ENCODE results near the gene ALDH1A3. TPM values are rescaled to one million over a fixed set of nuclear protein-coding genes. Genes with fewer than 3 reads are reported as not detected.
A peak's percentile ranks its signal among the peaks of the same experiment; 100 is the strongest.

The ALDH1A3 gene
- total RNA-seq, 1 experiment from 2014 or later = 248 TPM

- H3K27me3 ChIP-seq (ENCODE audit: insufficient read depth, low read length) = no peaks in the 10 kb centered on the region
- peak; percentile 77 for ATAC-seq
- H3K4me3 ChIP-seq (replicated peaks in 1 of 2; ENCODE audit: low read depth in 1 of 2, low read length in 2 of 2) = no peak overlapping the region
- no peak overlapping the region for H3K4me2 ChIP-seq (ENCODE audit: low read length)
- RAD21 ChIA-PET (ENCODE audit: low non-redundant PET in 1 of 2, low total read pairs in 2 of 2, uncharacterized antibody in 2 of 2, unreplicated experiment in 2 of 2) = no interaction called here
- no peaks in the 10 kb centered on the region for H3K9me2 ChIP-seq (ENCODE audit: insufficient read depth)
- DNase-seq (ENCODE audit: low read depth, low spot score) = no peak
- BruUV-seq (replicated peaks) = no TSS peak
- H3K36me3 ChIP-seq (ENCODE audit: control insufficient read depth in 1 of 2, insufficient read depth in 2 of 2, low read length in 2 of 2) = peaks cover 0 to 20% of the 10 kb centered on the region in 2 experiments; a peak in 2 of 4 replicates
- no peaks in the 10 kb centered on the region for H4K20me1 ChIP-seq (ENCODE audit: insufficient read depth)
- POLR2A ChIA-PET = no interaction called here
- H3K9me3 ChIP-seq (ENCODE audit: control insufficient read depth in 1 of 2, insufficient read depth in 1 of 2, low read depth in 1 of 2, low read length in 2 of 2) = no peaks in the 10 kb centered on the region
- no peak overlapping the region for H3K9ac ChIP-seq (ENCODE audit: low read length)
- no peak overlapping the region for H2AFZ ChIP-seq (ENCODE audit: low read depth, low read length, poor library complexity, severe bottlenecking)
- intact Hi-C loops (cut with micrococcal nuclease) = no loop called here
- TF ChIP-seq EZH2phosphoT487 (IDR thresholded peaks at IDR 0.05; ENCODE audit: borderline replicate concordance) = no peak
- TF ChIP-seq, protein P1, sequence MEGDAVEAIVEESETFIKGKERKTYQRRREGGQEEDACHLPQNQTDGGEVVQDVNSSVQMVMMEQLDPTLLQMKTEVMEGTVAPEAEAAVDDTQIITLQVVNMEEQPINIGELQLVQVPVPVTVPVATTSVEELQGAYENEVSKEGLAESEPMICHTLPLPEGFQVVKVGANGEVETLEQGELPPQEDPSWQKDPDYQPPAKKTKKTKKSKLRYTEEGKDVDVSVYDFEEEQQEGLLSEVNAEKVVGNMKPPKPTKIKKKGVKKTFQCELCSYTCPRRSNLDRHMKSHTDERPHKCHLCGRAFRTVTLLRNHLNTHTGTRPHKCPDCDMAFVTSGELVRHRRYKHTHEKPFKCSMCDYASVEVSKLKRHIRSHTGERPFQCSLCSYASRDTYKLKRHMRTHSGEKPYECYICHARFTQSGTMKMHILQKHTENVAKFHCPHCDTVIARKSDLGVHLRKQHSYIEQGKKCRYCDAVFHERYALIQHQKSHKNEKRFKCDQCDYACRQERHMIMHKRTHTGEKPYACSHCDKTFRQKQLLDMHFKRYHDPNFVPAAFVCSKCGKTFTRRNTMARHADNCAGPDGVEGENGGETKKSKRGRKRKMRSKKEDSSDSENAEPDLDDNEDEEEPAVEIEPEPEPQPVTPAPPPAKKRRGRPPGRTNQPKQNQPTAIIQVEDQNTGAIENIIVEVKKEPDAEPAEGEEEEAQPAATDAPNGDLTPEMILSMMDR (IDR thresholded peaks at IDR 0.05 in 2 of 3, conservative IDR thresholded peaks at IDR 0.05 in 1 of 3; ENCODE audit: borderline replicate concordance in 1 of 3, insufficient read depth in 1 of 3, low read depth in 2 of 3, low read length in 2 of 3) = peak in 1 of 3 experiments; percentile 31; a peak in 3 of 6 replicates
- CTCF ChIA-PET = no interaction called here
- peaks cover 6 to 7% of the 10 kb centered on the region in 2 experiments; a peak in 2 of 4 replicates for H3K4me1 ChIP-seq (ENCODE audit: control insufficient read depth in 1 of 2, insufficient read depth in 2 of 2, low read length in 2 of 2)
- no peak overlapping the region for H3K27ac ChIP-seq (ENCODE audit: low read depth, low read length)
- H3K79me2 ChIP-seq (ENCODE audit: insufficient read depth, low read length) = no peaks in the 10 kb centered on the region; the same call in 1 of the 2 replicates
Measured at GRCh38 chr15:100926258-100926657, 46.6 kb downstream of the ALDH1A3 start.

- H3K4me2 ChIP-seq (ENCODE audit: low read length) = no peak overlapping the region
- RAD21 ChIA-PET (ENCODE audit: low non-redundant PET in 1 of 2, low total read pairs in 2 of 2, uncharacterized antibody in 2 of 2, unreplicated experiment in 2 of 2) = no interaction called here
- no peak overlapping the region for H2AFZ ChIP-seq (ENCODE audit: low read depth, low read length, poor library complexity, severe bottlenecking)
- H3K27ac ChIP-seq (ENCODE audit: low read depth, low read length) = no peak overlapping the region
- no peak overlapping the region for H3K4me3 ChIP-seq (replicated peaks in 1 of 2; ENCODE audit: low read depth in 1 of 2, low read length in 2 of 2)
- H3K27me3 ChIP-seq (ENCODE audit: insufficient read depth, low read length) = no peaks in the 10 kb centered on the region
- no peak overlapping the region for H3K9ac ChIP-seq (ENCODE audit: low read length)
- ATAC-seq = no peak
- no peaks in the 10 kb centered on the region for H3K9me2 ChIP-seq (ENCODE audit: insufficient read depth)
- BruUV-seq (replicated peaks) = no TSS peak
- CTCF ChIA-PET = interaction anchor here (2.6 kb wide), 1 partner anchor 9 kb away, joined by 9 read pairs; no protein-coding TSS in a partner anchor
- peaks cover 6 to 7% of the 10 kb centered on the region in 2 experiments; a peak in 2 of 4 replicates for H3K4me1 ChIP-seq (ENCODE audit: control insufficient read depth in 1 of 2, insufficient read depth in 2 of 2, low read length in 2 of 2)
- H3K36me3 ChIP-seq (ENCODE audit: control insufficient read depth in 1 of 2, insufficient read depth in 2 of 2, low read length in 2 of 2) = peaks cover 0 to 20% of the 10 kb centered on the region in 2 experiments; a peak in 2 of 4 replicates
- DNase-seq (ENCODE audit: low read depth, low spot score) = no peak
- intact Hi-C loops (cut with micrococcal nuclease) = no loop called here
- H4K20me1 ChIP-seq (ENCODE audit: insufficient read depth) = no peaks in the 10 kb centered on the region
- H3K9me3 ChIP-seq (ENCODE audit: control insufficient read depth in 1 of 2, insufficient read depth in 1 of 2, low read depth in 1 of 2, low read length in 2 of 2) = no peaks in the 10 kb centered on the region
- no peaks in the 10 kb centered on the region for H3K79me2 ChIP-seq (ENCODE audit: insufficient read depth, low read length)
- POLR2A ChIA-PET = no interaction called here
- no peak for TF ChIP-seq POLR2A (IDR thresholded peaks at IDR 0.05; ENCODE audit: borderline replicate concordance, extremely low read depth, insufficient read depth, insufficient read length)
- no peak for TF ChIP-seq REST (IDR thresholded peaks at IDR 0.05; ENCODE audit: low read depth)
- TF ChIP-seq ZFX (IDR thresholded peaks at IDR 0.05) = no peak
- TF ChIP-seq, protein P1 (IDR thresholded peaks at IDR 0.05 in 2 of 3, conservative IDR thresholded peaks at IDR 0.05 in 1 of 3; ENCODE audit: borderline replicate concordance in 1 of 3, insufficient read depth in 1 of 3, low read depth in 2 of 3, low read length in 2 of 3) = no peak
- no peak for TF ChIP-seq EGR1 (IDR thresholded peaks at IDR 0.05; ENCODE audit: low read depth)
- TF ChIP-seq EZH2 (IDR thresholded peaks at IDR 0.05) = no peak
- no peak for TF ChIP-seq EZH2phosphoT487 (IDR thresholded peaks at IDR 0.05; ENCODE audit: borderline replicate concordance)
- TF ChIP-seq SRF (IDR thresholded peaks at IDR 0.05; ENCODE audit: low read depth) = no peak
- no peak for TF ChIP-seq RAD21 (IDR thresholded peaks at IDR 0.05; ENCODE audit: low read depth)
- TF ChIP-seq JUND (IDR thresholded peaks at IDR 0.05) = no peak
Measured at GRCh38 chr15:100926971-100927756, 47.5 kb downstream of the ALDH1A3 start.

Data from HCT116 (cell line).